Right renal pelvis (tissue), 4 donors: ENCODE measurements around the gene TRABD. TPM values are rescaled to one million over a fixed set of nuclear protein-coding genes. Genes with fewer than 3 reads are reported as not detected.

ENCODE experiments used
- DNase-seq, 4 donors: peaks; one replicate each; pipeline ENCODE4 v3.0.0-alpha.2; 2013; ENCODE audit warnings: low read depth in 4 of 4, low spot score in 3 of 4, missing footprints in 1 of 4
- polyA plus RNA-seq, 4 donors: library from polyadenylated mRNA; unstranded; fragments of 120-200 nt; gene quantifications; one replicate each; pipeline ENCODE4 v1.2.1, GENCODE V29; 2013; ENCODE audit not compliant: insufficient read length in 4 of 4

Gene TRABD
- polyA plus RNA-seq, 4 donors: 19.1 to 30.8 (median 21.7) TPM

- DNase-seq: no peak
These were observed 12.3 kb upstream of the TRABD start for GRCh38 chr22:50173311-50173982.

DNA sequence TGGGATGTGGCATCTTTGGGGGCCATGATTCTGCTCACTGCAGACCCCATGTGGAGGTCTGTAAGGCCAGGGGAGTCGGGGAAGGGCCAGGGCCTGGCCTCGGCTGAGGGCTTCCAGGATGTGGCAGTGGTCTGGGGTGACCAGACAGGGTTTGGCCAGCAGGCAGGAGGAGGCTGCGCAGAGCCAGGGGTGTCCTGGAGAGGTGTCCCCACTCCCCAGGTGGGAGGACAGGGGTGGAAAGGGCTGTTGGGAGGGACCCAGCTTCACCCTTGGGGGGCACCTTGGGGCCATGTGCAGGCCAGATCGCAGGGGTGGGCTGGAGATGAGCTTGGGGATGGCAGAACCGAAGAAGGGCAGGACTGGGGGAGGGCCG lies 11.7 kb upstream of the TRABD start:
- DNase-seq: no peak

GRCh38 chr22:50174382-50175190 lies 11.1 kb upstream of the TRABD start:
- no peak for DNase-seq

DNA sequence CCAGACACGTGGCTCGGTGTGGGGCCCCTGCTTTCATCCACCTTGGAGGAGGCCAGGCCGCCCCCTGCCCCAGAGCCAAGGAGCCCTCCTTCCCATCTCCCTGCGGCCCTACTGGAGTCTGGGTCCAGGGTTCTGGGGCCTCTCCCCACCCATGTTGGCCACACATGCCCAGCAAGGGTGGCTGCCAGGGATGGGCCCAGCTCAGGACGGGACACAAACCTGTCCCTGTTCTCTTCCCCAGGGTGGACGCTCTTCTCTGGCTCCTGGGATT lies 10.6 kb upstream of the TRABD start:
- no peak for DNase-seq

DNA sequence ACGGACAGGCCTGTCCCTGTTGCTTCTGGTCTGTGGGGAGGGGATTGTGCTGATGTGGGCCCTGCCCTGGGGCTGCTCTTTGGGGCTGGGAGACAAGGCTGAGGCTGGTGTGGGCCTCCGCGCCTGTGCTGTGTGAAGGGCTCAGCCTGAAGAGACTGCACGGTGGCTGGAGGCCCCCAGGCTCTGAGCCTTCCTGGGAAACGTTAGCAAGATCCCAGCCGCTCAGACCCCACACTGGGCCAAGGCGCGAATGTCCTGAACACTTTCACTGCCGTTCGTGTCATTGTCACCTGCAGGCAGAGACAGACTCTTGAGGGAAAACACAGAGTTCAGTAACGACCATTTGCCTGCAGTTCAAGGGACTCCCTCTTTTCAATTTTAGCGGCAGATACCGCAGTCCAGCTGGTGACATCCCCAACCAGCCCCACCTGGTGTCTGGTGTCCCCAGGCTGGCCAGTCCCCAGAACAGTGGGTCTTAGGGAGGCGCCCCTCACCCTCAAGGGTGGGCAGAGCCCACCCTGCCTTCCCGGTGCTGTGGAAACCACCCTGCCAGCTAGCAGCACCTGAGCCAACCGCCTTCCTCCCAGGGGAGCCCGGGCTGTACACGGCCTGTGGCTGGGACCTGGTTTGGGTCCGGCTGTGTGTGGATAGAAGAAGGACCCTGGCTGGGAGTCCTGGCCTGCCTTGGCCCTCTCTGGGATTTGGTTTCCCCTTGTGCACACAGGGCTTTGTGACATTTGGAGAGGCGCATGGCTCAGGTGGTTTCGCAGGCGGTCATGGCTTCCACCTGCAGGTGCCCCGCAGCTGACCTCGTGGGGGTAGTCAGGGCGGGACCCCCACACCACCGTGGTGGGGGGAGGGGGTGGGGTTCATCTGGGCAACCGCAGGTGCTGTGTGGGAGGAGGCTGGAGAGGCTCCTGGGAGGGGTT lies 9.5 kb upstream of the TRABD start:
- DNase-seq: no peak

DNA sequence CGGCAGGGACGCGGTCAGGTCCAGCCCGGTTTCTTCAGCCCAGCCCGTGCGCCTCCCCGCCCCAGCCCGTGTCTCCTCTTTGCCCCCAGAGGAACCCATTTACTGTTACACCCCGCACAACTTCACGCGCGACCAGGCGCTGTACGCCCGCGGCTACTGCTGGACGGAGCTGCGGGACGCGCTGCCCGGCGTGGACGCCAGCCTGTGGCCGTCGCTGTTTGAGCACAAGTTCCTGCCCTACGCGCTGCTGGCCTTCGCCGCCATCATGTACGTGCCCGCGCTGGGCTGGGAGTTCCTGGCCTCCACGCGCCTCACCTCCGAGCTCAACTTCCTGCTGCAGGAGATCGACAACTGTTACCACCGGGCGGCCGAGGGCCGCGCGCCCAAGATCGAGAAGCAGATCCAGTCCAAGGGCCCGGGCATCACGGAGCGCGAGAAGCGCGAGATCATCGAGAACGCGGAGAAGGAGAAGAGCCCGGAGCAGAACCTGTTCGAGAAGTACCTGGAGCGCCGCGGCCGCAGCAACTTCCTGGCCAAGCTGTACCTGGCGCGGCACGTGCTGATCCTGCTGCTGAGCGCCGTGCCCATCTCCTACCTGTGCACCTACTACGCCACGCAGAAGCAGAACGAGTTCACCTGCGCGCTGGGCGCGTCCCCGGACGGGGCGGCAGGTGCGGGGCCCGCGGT lies 8.7 kb upstream of the TRABD start:
- no peak for DNase-seq

DNA sequence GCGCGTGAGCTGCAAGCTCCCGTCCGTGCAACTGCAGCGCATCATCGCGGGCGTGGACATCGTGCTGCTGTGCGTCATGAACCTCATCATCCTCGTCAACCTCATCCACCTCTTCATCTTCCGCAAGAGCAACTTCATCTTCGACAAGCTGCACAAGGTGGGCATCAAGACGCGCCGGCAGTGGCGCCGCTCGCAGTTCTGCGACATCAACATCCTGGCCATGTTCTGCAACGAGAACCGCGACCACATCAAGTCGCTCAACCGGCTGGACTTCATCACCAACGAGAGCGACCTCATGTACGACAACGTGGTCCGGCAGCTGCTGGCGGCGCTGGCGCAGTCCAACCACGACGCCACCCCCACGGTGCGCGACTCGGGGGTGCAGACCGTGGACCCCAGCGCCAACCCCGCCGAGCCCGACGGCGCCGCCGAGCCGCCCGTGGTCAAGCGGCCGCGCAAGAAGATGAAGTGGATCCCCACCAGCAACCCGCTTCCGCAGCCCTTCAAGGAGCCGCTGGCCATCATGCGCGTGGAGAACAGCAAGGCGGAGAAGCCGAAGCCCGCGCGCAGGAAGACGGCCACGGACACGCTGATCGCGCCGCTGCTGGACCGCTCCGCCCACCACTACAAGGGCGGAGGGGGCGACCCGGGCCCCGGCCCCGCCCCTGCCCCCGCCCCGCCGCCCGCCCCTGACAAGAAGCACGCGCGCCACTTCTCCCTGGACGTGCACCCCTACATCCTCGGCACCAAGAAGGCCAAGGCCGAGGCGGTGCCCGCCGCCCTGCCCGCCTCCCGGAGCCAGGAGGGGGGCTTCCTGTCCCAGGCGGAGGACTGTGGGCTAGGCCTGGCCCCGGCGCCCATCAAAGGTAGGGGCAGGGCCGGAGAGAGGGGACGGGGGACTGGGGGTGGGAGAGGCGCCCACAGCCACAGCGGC lies 7.9 kb upstream of the TRABD start:
- DNase-seq: no peak

DNA sequence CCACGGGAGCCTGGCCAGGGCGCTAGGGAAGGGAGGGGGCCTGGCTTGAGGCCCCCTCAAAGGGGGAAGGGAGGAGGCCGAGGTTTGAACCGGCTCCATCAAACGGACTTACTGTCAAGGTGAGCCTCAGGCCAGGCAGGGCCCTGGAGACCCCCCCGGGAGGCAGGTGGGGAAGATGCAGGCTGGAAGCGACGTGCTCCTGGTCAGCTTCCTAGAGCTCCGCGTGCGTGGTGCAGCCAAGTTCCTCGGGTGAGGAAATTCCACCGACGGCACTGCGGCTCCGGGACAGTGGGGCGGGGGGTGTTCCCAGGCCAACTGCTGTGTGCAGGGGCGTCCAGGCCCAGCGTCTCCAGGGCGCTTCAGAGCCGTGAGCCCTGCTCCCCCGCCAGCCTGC lies 7.2 kb upstream of the TRABD start:
- DNase-seq: no peak

DNA sequence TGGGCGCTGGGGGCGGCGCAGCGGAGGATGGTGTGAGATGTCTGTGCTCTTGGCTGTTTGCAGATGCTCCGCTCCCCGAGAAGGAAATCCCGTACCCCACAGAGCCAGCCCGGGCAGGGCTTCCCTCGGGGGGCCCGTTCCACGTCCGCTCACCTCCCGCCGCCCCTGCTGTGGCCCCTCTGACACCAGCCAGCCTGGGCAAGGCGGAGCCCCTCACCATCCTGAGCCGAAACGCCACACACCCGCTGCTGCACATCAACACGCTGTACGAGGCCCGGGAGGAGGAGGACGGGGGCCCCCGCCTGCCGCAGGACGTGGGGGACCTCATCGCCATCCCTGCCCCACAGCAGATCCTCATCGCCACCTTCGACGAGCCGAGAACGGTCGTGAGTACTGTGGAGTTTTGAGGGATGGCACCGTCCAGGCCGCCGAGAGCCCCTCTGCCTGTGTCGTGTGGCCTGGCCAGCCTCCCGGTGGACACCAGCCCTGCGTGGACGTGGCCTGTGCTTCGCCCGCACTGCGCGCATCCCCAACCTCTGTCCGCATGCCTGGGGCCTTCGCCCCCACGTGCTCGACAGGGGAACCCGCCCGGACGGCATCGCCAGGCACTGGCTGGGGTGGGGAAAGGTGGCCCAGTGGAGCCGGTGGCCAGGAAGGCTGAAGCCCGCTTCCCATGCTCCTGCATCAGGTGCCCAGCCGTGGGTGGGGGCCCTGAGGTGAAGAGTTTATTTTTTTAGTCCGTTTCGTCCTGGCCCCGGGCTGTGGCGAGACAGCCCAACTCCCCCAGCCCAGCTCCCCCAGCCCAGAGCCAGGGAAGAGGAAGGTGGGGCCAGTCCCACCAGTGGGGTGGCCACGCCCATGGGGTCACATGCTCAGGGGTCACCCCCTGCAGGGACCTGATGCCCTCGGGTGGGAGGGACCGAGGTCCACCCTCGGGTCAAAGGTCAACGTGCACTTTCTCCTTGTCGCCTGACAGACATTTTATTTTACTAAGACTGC lies 6.5 kb upstream of the TRABD start:
- no peak for DNase-seq

DNA sequence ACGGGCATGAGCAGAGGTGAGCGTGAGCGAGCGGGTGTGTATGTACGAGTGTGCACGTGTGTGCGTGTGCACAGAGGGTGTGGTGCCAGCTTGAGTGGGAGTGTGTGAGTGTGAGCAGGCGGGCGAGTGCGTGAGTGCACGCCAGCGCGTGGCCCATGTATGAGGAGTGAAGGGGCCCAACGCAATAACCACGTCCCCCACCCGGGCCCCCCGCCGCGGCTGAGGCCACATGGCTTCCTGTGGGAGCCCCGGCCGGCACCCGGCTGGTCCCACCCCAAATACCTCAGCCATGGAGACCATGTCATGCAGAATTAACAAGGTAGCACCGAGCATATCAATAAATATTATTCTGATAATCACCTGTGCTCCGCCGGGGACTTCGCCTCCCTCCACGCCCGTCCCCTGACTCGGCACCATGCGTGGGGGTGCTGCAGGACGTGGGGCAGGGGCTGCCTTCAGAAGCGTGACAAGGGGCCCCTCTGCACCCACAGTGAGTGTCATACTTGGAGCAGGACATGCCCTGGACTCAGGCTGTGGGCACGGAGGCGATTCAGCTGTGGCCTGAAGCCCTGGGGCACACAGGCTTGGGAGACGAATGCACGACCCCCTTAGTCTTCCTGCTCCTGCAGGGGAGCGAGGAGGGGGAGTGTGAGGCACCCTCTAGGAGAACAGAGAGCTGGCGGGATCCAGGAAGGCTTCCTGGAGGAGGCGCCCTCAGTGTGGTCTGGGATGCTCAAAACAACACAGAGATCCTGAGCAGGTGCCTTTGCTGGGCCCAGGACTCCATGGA lies 5.6 kb upstream of the TRABD start:
- DNase-seq: no peak

- no peak for DNase-seq
These were observed 4.8 kb upstream of the TRABD start for GRCh38 chr22:50180727-50181521.

- DNase-seq: no peak
These were observed 3.3 kb upstream of the TRABD start for GRCh38 chr22:50182176-50183081.

DNA sequence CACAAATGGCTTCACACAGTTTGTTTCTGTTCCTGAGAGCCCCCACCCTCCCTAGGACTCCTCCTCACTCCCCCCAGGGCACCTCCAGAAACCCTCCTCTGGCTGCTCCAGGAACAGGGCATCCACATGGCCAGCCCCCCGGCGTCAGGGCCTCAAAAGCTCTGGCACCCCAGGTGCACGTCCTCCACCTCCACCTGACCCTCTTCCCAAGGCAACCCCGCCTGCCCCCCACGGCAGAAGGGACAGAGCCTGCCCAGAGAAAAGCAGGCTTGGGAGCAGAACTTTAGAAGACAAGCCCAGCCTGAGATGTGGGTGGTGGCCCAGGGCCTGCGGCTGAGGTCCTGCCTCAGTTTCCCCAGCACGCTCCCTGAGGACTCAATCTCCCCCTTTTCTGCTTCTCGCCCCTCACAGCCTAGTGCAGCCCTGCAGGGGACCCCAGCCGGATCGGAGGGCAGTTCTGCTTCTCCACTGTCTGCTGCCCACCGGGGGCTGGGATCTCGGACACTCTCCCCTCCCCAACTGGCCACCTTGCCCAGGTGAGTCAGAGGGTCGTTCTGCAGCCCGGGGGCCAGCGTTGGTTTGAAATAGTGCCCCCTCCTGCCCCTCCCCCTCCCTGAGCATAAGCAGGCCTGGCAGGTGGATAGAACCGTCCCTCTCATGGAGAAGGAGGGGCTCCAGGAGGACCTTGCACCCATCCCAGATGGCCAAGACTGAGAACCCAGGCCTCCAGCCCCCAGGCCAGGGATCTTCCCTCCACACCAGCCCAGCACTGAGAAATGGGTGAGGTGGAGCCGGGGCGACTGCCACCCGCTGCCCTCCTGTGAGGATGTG lies 2.4 kb upstream of the TRABD start:
- no peak for DNase-seq

DNA sequence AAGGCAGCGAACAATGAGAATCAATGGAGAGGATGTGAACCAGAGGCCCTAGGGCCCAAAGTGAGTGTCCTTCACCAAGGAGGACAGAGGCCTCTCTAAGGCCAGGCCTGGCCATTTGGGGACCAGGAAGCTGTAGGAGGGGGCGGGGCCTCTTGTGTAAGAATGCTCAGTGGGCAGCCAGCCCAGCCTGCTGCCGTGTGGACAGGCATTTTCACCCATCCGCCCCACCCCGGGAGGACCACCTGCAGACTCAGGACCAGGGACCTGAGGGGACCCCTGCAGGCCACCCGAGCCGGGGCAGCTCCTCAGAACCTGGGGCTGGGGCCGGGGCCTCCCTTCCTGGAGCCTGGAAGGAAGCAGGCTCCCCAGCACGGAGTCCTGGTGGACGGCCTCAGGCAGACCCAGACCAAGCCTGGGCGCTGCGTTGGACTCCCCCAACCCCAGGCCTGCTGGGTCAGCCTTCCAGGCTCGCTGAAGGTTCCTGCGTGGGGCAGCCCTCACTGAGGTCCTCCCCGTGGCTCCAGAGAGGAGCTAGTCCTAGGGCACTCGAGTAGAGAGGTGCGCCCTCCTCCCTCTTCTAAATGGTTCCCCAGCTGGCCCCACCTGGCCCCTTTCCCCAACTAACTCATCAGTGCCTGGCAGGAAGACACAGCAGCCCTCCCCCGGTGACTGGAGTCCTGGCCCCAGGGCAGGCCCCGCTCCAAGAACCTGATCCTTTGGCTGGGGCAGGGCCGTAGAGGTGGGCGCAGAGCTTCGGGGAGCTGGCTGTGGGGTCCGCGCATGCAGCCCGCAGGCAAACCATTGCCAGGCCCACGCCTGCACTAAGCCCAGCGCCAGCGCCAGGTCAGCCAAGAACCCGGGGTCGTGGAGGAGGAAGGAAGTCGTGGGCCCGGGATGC lies 1.5 kb upstream of the TRABD start:
- DNase-seq: no peak
